Upper lobe of left lung (tissue), 6 donors: Measurements from ENCODE around the gene FILIP1L. TPM values are rescaled to one million over a fixed set of nuclear protein-coding genes. Genes with fewer than 3 reads are reported as not detected.

Source experiments
- ATAC-seq, 2 donors: fragments of 200-7000 bp; cut with Tn5 transposase; one replicate each; pipeline ENCODE4 v1.9.1; 2022; ENCODE audit warnings: mild to moderate bottlenecking in 2 of 2, moderate library complexity in 2 of 2; ENCODE audit not compliant: low FRiP score in 2 of 2
- DNase-seq, 2 donors: peaks; one replicate each; pipeline ENCODE4 v3.0.0-alpha.2; 2019 to 2020
- H3K27ac ChIP-seq, 4 donors: fragments of 200-600 bp; sonication (generic); one replicate each; pipeline ENCODE4 v1.5.1; 2016 to 2019
- H3K27me3 ChIP-seq, 4 donors: fragments of 200-600 bp; sonication (generic); one replicate each; pipeline ENCODE4 v1.5.1; 2017 to 2019
- H3K36me3 ChIP-seq, 4 donors: fragments of 200-600 bp; sonication (generic); one replicate each; pipeline ENCODE4 v1.5.1; 2016 to 2019
- H3K4me1 ChIP-seq, 4 donors: fragments of 200-600 bp; sonication (generic); one replicate each; pipeline ENCODE4 v1.5.1; 2018 to 2019
- H3K4me3 ChIP-seq, 4 donors: fragments of 200-600 bp; sonication (generic); one replicate each; pipeline ENCODE4 v1.5.1; 2017 to 2019; ENCODE audit warnings: mild to moderate bottlenecking in 2 of 4, moderate library complexity in 1 of 4
- H3K9me3 ChIP-seq, 4 donors: fragments of 200-600 bp; sonication (generic); one replicate each; pipeline ENCODE4 v1.5.1; 2018 to 2019
- CTCF ChIP-seq, 6 experiments: fragments of 450-650 bp in 4 of 6; fragments of 200-600 bp in 2 of 6; sonication (generic) in 2 of 6; IDR thresholded peaks; one replicate each; pipeline ENCODE4 v1.5.1; 2016 to 2019; ENCODE audit warnings: antibody characterized with exemption in 6 of 6
- EP300 ChIP-seq, 4 donors: sonication (generic); formaldehyde crosslinking; IDR thresholded peaks; one replicate each; pipeline ENCODE4 v1.5.1; 2017; ENCODE audit warnings: antibody characterized with exemption in 4 of 4, control low read depth in 2 of 4
- POLR2A ChIP-seq, 4 donors: fragments of 450-650 bp; IDR thresholded peaks; one replicate each; pipeline ENCODE4 v1.5.1; 2016 to 2017; ENCODE audit warnings: antibody characterized with exemption in 4 of 4, mild to moderate bottlenecking in 2 of 4
- POLR2AphosphoS5 ChIP-seq, 2 donors: sonication (generic); formaldehyde crosslinking; IDR thresholded peaks; one replicate each; pipeline ENCODE4 v1.5.1; 2017; ENCODE audit warnings: antibody characterized with exemption in 2 of 2
- WGBS, 2 donors: methylation state at CpG; one replicate each; pipeline ENCODE4 v1.1.5; 2017 to 2018; 5-methylcytosine and 5-hydroxymethylcytosine counted together
- total RNA-seq, 6 donors: library from RNA; depleted of rRNA in 4 of 6; stranded (reverse); fragments of >200 nt in 4 of 6; gene quantifications; one replicate each; pipeline versions ENCODE4 v1.1.0 to v1.2.1, GENCODE V29; 2016 to 2021
- donor health status: DM: no; HTN: no; CAD: no; lungs with moderate emphysema.
- donor health status: DM: no; HTN: yes; CAD: no; lungs with severe emphysema.

The FILIP1L gene
- total RNA-seq, 6 donors from 2014 or later = 19.4 to 38.2 (median 25.9) TPM

- H3K4me1 ChIP-seq = peaks cover 0 to 13% (median 3%) of the 10 kb centered on the region in 4 donors
- no peaks in the 10 kb centered on the region for H3K9me3 ChIP-seq
- H3K4me3 ChIP-seq = no peak overlapping the region
- no peaks in the 10 kb centered on the region for H3K36me3 ChIP-seq
- no peak overlapping the region for H3K27ac ChIP-seq
- no peak for DNase-seq
- no peak for ATAC-seq
- TF ChIP-seq CTCF (IDR thresholded peaks at IDR 0.05) (no peak), EP300 (IDR thresholded peaks at IDR 0.05) (no peak), POLR2A (IDR thresholded peaks at IDR 0.05) (no peak), POLR2AphosphoS5 (IDR thresholded peaks at IDR 0.05) (no peak)
- WGBS, 2 donors = 90 to 100% methylated on average over 1 of the region's 1 CpG
- H3K27me3 ChIP-seq = no peaks in the 10 kb centered on the region
Observed at GRCh38 chr3:99837715-99838114, 276.6 kb downstream of the FILIP1L start.

GRCh38 chr3:99836681-99837080, 277.6 kb downstream of the FILIP1L start:
- 61 to 75% methylated on average over 3 of the region's 3 CpGs for WGBS, 2 donors
- peaks cover 0 to 13% (median 6%) of the 10 kb centered on the region in 4 donors for H3K4me1 ChIP-seq

DNA sequence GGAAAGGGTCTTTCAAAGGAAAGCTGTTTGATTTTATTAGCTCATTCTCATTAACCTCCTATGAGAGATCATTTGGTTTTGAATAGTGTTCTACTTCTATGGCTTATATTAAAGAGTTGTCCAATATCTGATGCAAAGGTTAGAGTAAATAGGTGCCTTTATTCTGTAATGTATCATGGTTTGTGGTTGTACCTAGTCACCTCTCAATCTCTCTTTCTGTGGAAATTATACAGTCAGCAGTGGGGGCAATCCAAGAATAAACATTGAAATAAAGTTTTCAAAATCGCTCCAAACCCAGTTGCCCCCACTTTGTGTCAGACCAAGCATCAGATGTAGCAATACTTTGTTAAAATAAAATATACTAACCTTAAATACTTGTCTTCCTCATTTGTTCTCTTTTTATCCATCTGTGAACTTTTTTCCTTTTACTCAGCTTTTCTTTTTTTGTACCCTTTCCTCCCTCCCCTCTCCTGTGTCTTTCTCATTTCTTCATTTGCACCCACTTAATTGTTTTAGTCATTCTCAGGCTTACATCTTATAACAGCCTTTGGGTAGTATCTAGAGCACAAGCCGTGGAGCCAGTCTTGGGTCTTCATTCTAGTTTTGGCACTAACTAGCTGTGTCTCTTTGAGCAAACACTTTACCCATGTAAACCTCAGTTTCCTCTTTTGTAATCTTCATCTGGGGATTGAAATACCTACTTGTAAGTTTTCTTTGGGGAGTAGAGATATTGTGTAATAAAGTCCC, 279.9 kb downstream of the FILIP1L start:
- Histone ChIP-seq H3K36me3 (no peaks in the 10 kb centered on the region), H3K4me3 (no peak overlapping the region), H3K27me3 (no peaks in the 10 kb centered on the region), H3K9me3 (no peaks in the 10 kb centered on the region), H3K4me1 (peaks cover 0 to 13% (median 6%) of the 10 kb centered on the region in 4 donors), H3K27ac (no peak overlapping the region)
- no peak for ATAC-seq
- 90 to 91% methylated on average over 2 of the region's 2 CpGs for WGBS, 2 donors
- TF ChIP-seq CTCF (IDR thresholded peaks at IDR 0.05) (no peak), EP300 (IDR thresholded peaks at IDR 0.05) (no peak), POLR2AphosphoS5 (IDR thresholded peaks at IDR 0.05) (no peak), POLR2A (IDR thresholded peaks at IDR 0.05) (no peak)
- no peak for DNase-seq

More at GRCh38 chr3:99836681-99837080, 277.6 kb downstream of the FILIP1L start:
- DNase-seq = no peak
- no peaks in the 10 kb centered on the region for H3K27me3 ChIP-seq
- TF ChIP-seq POLR2AphosphoS5 (IDR thresholded peaks at IDR 0.05) = no peak
- no peaks in the 10 kb centered on the region for H3K9me3 ChIP-seq
- no peak overlapping the region for H3K27ac ChIP-seq
- H3K4me3 ChIP-seq = no peak overlapping the region
- H3K36me3 ChIP-seq = no peaks in the 10 kb centered on the region
- ATAC-seq = no peak

DNA sequence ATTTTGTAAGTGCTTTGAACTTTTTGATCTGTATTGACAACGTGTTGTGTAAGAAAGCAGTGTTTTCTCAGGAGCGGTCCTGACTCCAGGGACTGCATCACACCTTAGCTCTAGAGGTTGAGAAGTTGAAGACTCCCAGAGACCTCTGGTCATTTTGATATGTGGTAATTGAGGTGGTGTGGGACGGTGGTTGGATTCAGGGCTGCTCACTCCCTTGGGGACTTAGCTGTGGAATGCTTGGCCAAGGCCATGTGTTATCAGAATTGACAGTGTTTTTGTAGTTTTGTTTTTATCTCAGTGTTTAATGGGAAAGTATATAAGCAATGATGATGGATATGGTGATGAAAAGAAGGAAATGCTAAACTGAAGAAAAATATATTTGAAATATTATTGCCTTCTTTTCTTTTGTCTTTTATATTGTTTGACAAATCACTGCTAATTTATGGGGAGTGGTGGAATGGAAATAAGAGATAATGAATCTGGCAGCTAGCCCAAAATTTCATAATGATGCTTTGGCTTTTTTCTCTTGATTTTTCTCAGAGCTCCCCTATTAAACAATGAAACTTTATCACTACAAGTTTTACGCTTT, 280.6 kb downstream of the FILIP1L start:
- no peaks in the 10 kb centered on the region for H3K36me3 ChIP-seq
- no peaks in the 10 kb centered on the region for H3K27me3 ChIP-seq
- 39 to 62% methylated on average over 4 of the region's 4 CpGs for WGBS, 2 donors
- peaks cover 0 to 13% (median 6%) of the 10 kb centered on the region in 4 donors for H3K4me1 ChIP-seq
- no peak for DNase-seq
- no peak overlapping the region for H3K27ac ChIP-seq
- no peaks in the 10 kb centered on the region for H3K9me3 ChIP-seq
- TF ChIP-seq CTCF (IDR thresholded peaks at IDR 0.05) (no peak), POLR2A (IDR thresholded peaks at IDR 0.05) (no peak), POLR2AphosphoS5 (IDR thresholded peaks at IDR 0.05) (no peak), EP300 (IDR thresholded peaks at IDR 0.05) (no peak)
- no peak overlapping the region for H3K4me3 ChIP-seq
- peak in 1 of 2 donors; percentile 18 for ATAC-seq

DNA sequence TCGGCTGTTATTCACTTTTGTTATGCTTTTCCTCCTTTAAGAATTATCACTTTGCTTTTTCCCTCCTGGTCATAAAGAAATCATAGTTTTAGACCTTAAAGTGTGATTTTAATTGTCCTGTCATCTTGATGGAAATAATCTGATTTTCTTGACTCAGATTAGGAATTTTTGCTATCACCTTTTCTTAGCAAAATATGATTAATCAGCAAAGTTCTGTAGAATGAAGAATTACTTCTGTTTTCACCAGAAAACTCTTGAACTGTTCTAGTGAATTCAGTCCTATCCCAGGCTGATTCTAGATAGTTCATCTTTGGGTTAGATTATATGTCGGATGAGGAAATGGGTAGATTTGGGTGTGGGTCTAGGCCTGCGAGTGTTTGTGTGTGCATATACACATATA, 284.5 kb downstream of the FILIP1L start:
- H3K36me3 ChIP-seq = no peaks in the 10 kb centered on the region
- H3K4me1 ChIP-seq = peaks cover 0 to 8% (median 6%) of the 10 kb centered on the region in 4 donors
- H3K4me3 ChIP-seq = no peak overlapping the region
- no peaks in the 10 kb centered on the region for H3K27me3 ChIP-seq
- no peak overlapping the region for H3K27ac ChIP-seq
- TF ChIP-seq EP300 (IDR thresholded peaks at IDR 0.05) (no peak), POLR2AphosphoS5 (IDR thresholded peaks at IDR 0.05) (no peak), POLR2A (IDR thresholded peaks at IDR 0.05) (no peak), CTCF (IDR thresholded peaks at IDR 0.05) (no peak)
- DNase-seq = no peak
- ATAC-seq = no peak
- no peaks in the 10 kb centered on the region for H3K9me3 ChIP-seq
- 94 to 95% methylated on average over 3 of the region's 3 CpGs for WGBS, 2 donors
